ENCODE measurements around the gene GALR1.
"Not testable (repeated sequence)": the region's sequence is repeated elsewhere in the genome, so short reads cannot be mapped to it uniquely, and the experiment has no call there.

Gene GALR1

GRCh38 chr18:77249569-77250500 lies at the start of gene GALR1:
Gene GALR1, plus strand, starts transcription at chr18:77249848. Its CDS starts 701 bp downstream, at chr18:77250549.
- no peak for DNase-seq

GRCh38 chr18:77201506-77201905 lies 48.1 kb upstream of the GALR1 start:
- DNase-seq, result no peak

GRCh38 chr18:77202329-77202728 lies 47.3 kb upstream of the GALR1 start:
- no peak for DNase-seq

- no peak for DNase-seq
Observed at GRCh38 chr18:77203071-77203470, 46.6 kb upstream of the GALR1 start.

- no peak for DNase-seq
Observed at GRCh38 chr18:77203851-77204250, 45.8 kb upstream of the GALR1 start.

- no peak for DNase-seq
Observed at GRCh38 chr18:77205769-77206168, 43.9 kb upstream of the GALR1 start.

GRCh38 chr18:77206676-77207374 lies 42.8 kb upstream of the GALR1 start:
- DNase-seq, result no peak

- DNase-seq, result peak; percentile 37
Observed at GRCh38 chr18:77207540-77207939, 42.1 kb upstream of the GALR1 start.

- no peak for DNase-seq
Observed at GRCh38 chr18:77208964-77209363, 40.7 kb upstream of the GALR1 start.

- DNase-seq, result no peak
Observed at GRCh38 chr18:77209587-77209986, 40.1 kb upstream of the GALR1 start.

GRCh38 chr18:77210249-77210648 lies 39.4 kb upstream of the GALR1 start:
- DNase-seq, result no peak

GRCh38 chr18:77218642-77219041 lies 31.0 kb upstream of the GALR1 start:
- no peak for DNase-seq

GRCh38 chr18:77220726-77221125 lies 28.9 kb upstream of the GALR1 start:
- DNase-seq, result no peak

- DNase-seq, result no peak
Observed at GRCh38 chr18:77222464-77222863, 27.2 kb upstream of the GALR1 start.

- no peak for DNase-seq
Observed at GRCh38 chr18:77223221-77223639, 26.4 kb upstream of the GALR1 start.

GRCh38 chr18:77223653-77224052 lies 26.0 kb upstream of the GALR1 start:
- DNase-seq, result no peak

GRCh38 chr18:77230645-77231044 lies 19.0 kb upstream of the GALR1 start:
- DNase-seq, result no peak

- no peak for DNase-seq
Observed at GRCh38 chr18:77234504-77235365, 14.9 kb upstream of the GALR1 start.

GRCh38 chr18:77239285-77239684 lies 10.4 kb upstream of the GALR1 start:
- DNase-seq, result not testable (repeated sequence)

- no peak for DNase-seq
Observed at GRCh38 chr18:77248873-77249568, 627 bp upstream of the GALR1 start.

- no peak for DNase-seq
Observed at GRCh38 chr18:77250501-77250925, 865 bp downstream of the GALR1 start.
